Heart right ventricle (tissue), 16 donors: ENCODE data around the gene CASK. TPM values are rescaled to one million over a fixed set of nuclear protein-coding genes. Genes with fewer than 3 reads are reported as not detected.

ENCODE experiments used
- ATAC-seq, 8 donors: fragments of 200-7000 bp; cut with Tn5 transposase; one replicate each; pipeline ENCODE4 v1.9.1; 2020; ENCODE audit warnings: mild to moderate bottlenecking in 8 of 8, moderate library complexity in 8 of 8, moderate number of reproducible peaks in 1 of 8
- DNase-seq, 2 donors: peaks; one replicate each; pipeline ENCODE4 v3.0.0-alpha.2; 2020
- H3K27ac ChIP-seq, 10 donors: fragments of 200-600 bp; sonication (generic) in 2 of 10; one replicate each; pipeline versions ENCODE4 v1.5.0 to v1.8.0; 2020 to 2022; ENCODE audit warnings: mild to moderate bottlenecking in 3 of 10
- H3K27me3 ChIP-seq, 7 donors: fragments of 200-600 bp; one replicate each; pipeline ENCODE4 v1.8.0; 2021 to 2022; ENCODE audit warnings: mild to moderate bottlenecking in 2 of 7
- H3K36me3 ChIP-seq, 9 donors: fragments of 200-600 bp; sonication (generic) in 1 of 9; one replicate each; pipeline versions ENCODE4 v1.5.0 to v1.8.0; 2020 to 2022; ENCODE audit warnings: mild to moderate bottlenecking in 2 of 9
- H3K4me1 ChIP-seq, 9 donors: fragments of 200-600 bp; sonication (generic) in 1 of 9; one replicate each; pipeline versions ENCODE4 v1.5.0 to v1.8.0; 2020 to 2022; ENCODE audit warnings: mild to moderate bottlenecking in 4 of 9
- H3K4me3 ChIP-seq, 10 donors: fragments of 200-600 bp; sonication (generic) in 2 of 10; one replicate each; pipeline versions ENCODE4 v1.5.0 to v1.8.0; 2020 to 2022; ENCODE audit warnings: mild to moderate bottlenecking in 7 of 10, moderate library complexity in 2 of 10
- H3K9me3 ChIP-seq, 11 donors: fragments of 200-600 bp in 10 of 11; sonication (generic) in 2 of 11; one replicate each; pipeline versions ENCODE4 v1.5.0 to v1.8.0; 2013 to 2022; ENCODE audit warnings: mild to moderate bottlenecking in 2 of 11, control low read depth in 1 of 11, moderate library complexity in 1 of 11
- CTCF ChIP-seq, 9 donors: fragments of 200-600 bp; sonication (generic) in 2 of 9; IDR thresholded peaks; one replicate each; pipeline versions ENCODE4 v1.5.0 to v1.8.0; 2021 to 2022; ENCODE audit warnings: antibody characterized with exemption in 9 of 9, mild to moderate bottlenecking in 5 of 9, moderate library complexity in 1 of 9
- WGBS, 2 donors: extraction: QIAGEN DNeasy Blood & Tissue Kit; methylation state at CpG; one replicate each; pipeline ENCODE4 v1.1.7; 2013; ENCODE audit warnings: inconsistent platforms in 1 of 2; 5-methylcytosine and 5-hydroxymethylcytosine counted together
- intact Hi-C, 10 donors: fragments of 100-400 bp; cut with DNase I; formaldehyde crosslinking; loops; one replicate each; pipeline versions ENCODE4 v1.11.1 to v1.14.2; 2022
- polyA plus RNA-seq, 2 donors: library from polyadenylated mRNA; stranded (reverse); fragments of 200-250 nt; gene quantifications; one replicate each; pipeline ENCODE4 v1.2.3, GENCODE V29; 2013
- total RNA-seq, 10 donors: library from RNA; stranded (reverse); fragmentation: NEBNext Ultra II Directional in 3 of 10; extraction: Animal tissue kit (Norgen Biotek cat#: 25700) in 3 of 10; gene quantifications; one replicate each; pipeline versions ENCODE4 v1.2.1 to v1.2.4, GENCODE V29; 2021 to 2023
- donor health status: Arrhythmogenic right ventricular cardiomyopathy.
- donor health status: ischemic (EF 13 %, LVEDD 7.1; RV severe dilation, severe dysfunction).
- donor health status: healthy with polysubstance abuse.
- donor health status: DM: no; HTN: yes; CAD: no.
- donor health status: DM: no; HTN: no; CAD: no.
- donor health status: ischemic (EF 25% LVEDD 6.9; RV normal size, moderate dysfunction).
- donor health status: ischemic (EF 25% LVEDD 5.7; RV mildly dilated, moderate dysfunction).
- donor health status: healthy.
- donor health status: DM: yes; HTN: yes; CAD: no.
- donor health status: Ischemic cardiomyopathy.
- donor health status: ischemic (EF 35%, LVEDD 5.7; RV mildly dilated, moderate dysfunction).
- donor health status: nonischemic (EF 11% LVEDD 7.7; RV severe dilation, severe dysfunction).
- donor health status: DM: yes; HTN: yes; CAD: no.
- donor health status: PGD.
- donor health status: ischemic (EF 29% LVEDD 5.4; RV normal size, mild dysfunction).
- donor health status: nonischemic (EF 23%, LVEDD 6.1; RV moderate dilation, normal function).

CASK gene
- total and polyA plus RNA-seq, 12 donors: 2.2 to 20.7 (median 12.7) TPM

- ATAC-seq (no peak), DNase-seq (no peak)
- peaks cover 0 to 9% (median 0%) of the 10 kb centered on the region in 9 donors for H3K4me1 ChIP-seq
- intact Hi-C loops: loop anchor here in 2 of 10 donors (10.0 kb wide), 1 partner anchor 175 kb away; no protein-coding TSS in a partner anchor
- no peaks in the 10 kb centered on the region for H3K9me3 ChIP-seq
- WGBS, 2 donors: 62 to 79% methylated on average over 2 of the region's 2 CpGs
- H3K27ac ChIP-seq: no peak overlapping the region
- H3K27me3 ChIP-seq: peaks cover 0 to 26% (median 0%) of the 10 kb centered on the region in 7 donors
- H3K4me3 ChIP-seq: no peak overlapping the region
- no peaks in the 10 kb centered on the region for H3K36me3 ChIP-seq
- TF ChIP-seq CTCF (IDR thresholded peaks at IDR 0.05): no peak
Measured at GRCh38 chrX:41730081-41730480, 193.3 kb downstream of the CASK start.

- H3K4me3 ChIP-seq: no peak overlapping the region
- 93 to 97% methylated on average over 3 of the region's 3 CpGs for WGBS, 2 donors
- H3K27ac ChIP-seq: no peak overlapping the region
- intact Hi-C loops: no loop called here
- no peak for TF ChIP-seq CTCF (IDR thresholded peaks at IDR 0.05)
- ATAC-seq (no peak), DNase-seq (no peak)
- no peaks in the 10 kb centered on the region for H3K36me3 ChIP-seq
- H3K27me3 ChIP-seq: peaks cover 0 to 26% (median 0%) of the 10 kb centered on the region in 7 donors
- H3K4me1 ChIP-seq: peaks cover 0 to 11% (median 0%) of the 10 kb centered on the region in 9 donors
- no peaks in the 10 kb centered on the region for H3K9me3 ChIP-seq
Measured at GRCh38 chrX:41728125-41728524, 195.2 kb downstream of the CASK start.

- Histone ChIP-seq H3K4me3 (peak within 1 kb of the TSS in 1 of 10 donors; percentile 20), H3K9me3 (peaks cover 0 to 13% (median 0%) of the 10 kb centered on the region in 11 donors), H3K36me3 (peaks cover 0 to under 1% (median 0%) of the 10 kb centered on the region in 9 donors), H3K27me3 (peaks cover 0 to 26% (median 0%) of the 10 kb centered on the region in 7 donors), H3K4me1 (peaks cover 0 to 24% (median 0%) of the 10 kb centered on the region in 9 donors), H3K27ac (no peak within 1 kb of the TSS)
- WGBS, 2 donors: 73 to 84% methylated on average over 2 of the region's 2 CpGs
- DNase-seq: no peak
- no peak for ATAC-seq
- TF ChIP-seq CTCF (IDR thresholded peaks at IDR 0.05): no peak
- intact Hi-C loops: no loop called here
Measured at GRCh38 chrX:41723826-41724225, 199.5 kb downstream of the CASK start, which contains the start of gene GPR82. Gene GPR82 (plus strand): TSS chrX:41724181. CDS start chrX:41727027, 2,846 bp downstream.

- H3K4me1 ChIP-seq: peaks cover 0 to 24% (median 0%) of the 10 kb centered on the region in 9 donors
- WGBS, 2 donors: 86 to 91% methylated on average over 3 of the region's 3 CpGs
- H3K27me3 ChIP-seq: peaks cover 0 to 26% (median 0%) of the 10 kb centered on the region in 7 donors
- intact Hi-C loops: no loop called here
- no peak for TF ChIP-seq CTCF (IDR thresholded peaks at IDR 0.05)
- ATAC-seq: no peak
- no peak for DNase-seq
- no peak overlapping the region for H3K4me3 ChIP-seq
- peaks cover 0 to 4% (median 0%) of the 10 kb centered on the region in 9 donors for H3K36me3 ChIP-seq
- H3K27ac ChIP-seq: no peak overlapping the region
- H3K9me3 ChIP-seq: peaks cover 0 to 21% (median 0%) of the 10 kb centered on the region in 11 donors
Measured at GRCh38 chrX:41722816-41723618, 200.3 kb downstream of the CASK start.
